Chondrocyte (in vitro differentiated cells): Measurements from ENCODE around the gene RBM4. TPM values are rescaled to one million over a fixed set of nuclear protein-coding genes. Genes with fewer than 3 reads are reported as not detected.
A peak's percentile ranks its signal among the peaks of the same experiment; 100 is the strongest.

ENCODE experiments used
- DNase-seq: peaks from one replicate; pipeline ENCODE4 v3.0.0; 2021; ENCODE audit warnings: mixed read lengths, low spot score
- H3K27ac Mint-ChIP-seq: one replicate; pipeline ENCODE4 v1.8.0; 2021; ENCODE audit warnings: mild to moderate bottlenecking, moderate library complexity, mixed read lengths; ENCODE audit not compliant: unreplicated experiment
- H3K27me3 Mint-ChIP-seq: 2 replicates; pipeline ENCODE4 v1.8.0; 2021; ENCODE audit warnings: low read depth, mixed read lengths
- H3K36me3 Mint-ChIP-seq: 2 replicates; pipeline ENCODE4 v1.8.0; 2021; ENCODE audit warnings: low read depth, mixed read lengths
- H3K4me1 Mint-ChIP-seq: 2 replicates; pipeline ENCODE4 v1.8.0; 2021; ENCODE audit warnings: low read depth, mild to moderate bottlenecking, mixed read lengths
- H3K4me3 Mint-ChIP-seq: one replicate; pipeline ENCODE4 v1.8.0; 2021; ENCODE audit warnings: mild to moderate bottlenecking, moderate library complexity, mixed read lengths; ENCODE audit not compliant: unreplicated experiment
- H3K9me3 Mint-ChIP-seq: 2 replicates; pipeline ENCODE4 v1.8.0; 2021; ENCODE audit warnings: low read depth, mixed read lengths
- CTCF ChIP-seq: fragments of 200-600 bp; sonication (generic); IDR thresholded peaks from 2 replicates; pipeline ENCODE4 v1.5.0; 2021; ENCODE audit warnings: antibody characterized with exemption, mild to moderate bottlenecking, moderate library complexity
- total RNA-seq: library from RNA; stranded (reverse); gene quantifications from 3 replicates; pipeline ENCODE4 v1.2.1, GENCODE V29; 2021

Gene RBM4
- total RNA-seq, 1 donor from 2014 or later: 109 TPM

GRCh38 chr11:66686100-66686785, 47.7 kb downstream of the RBM4 start:
- peak overlapping the region; percentile 54 for H3K27ac Mint-ChIP-seq
- TF ChIP-seq CTCF: no peak
- no peaks in the 10 kb centered on the region for H3K27me3 Mint-ChIP-seq
- peaks cover 7% of the 10 kb centered on the region for H3K36me3 Mint-ChIP-seq
- no peaks in the 10 kb centered on the region for H3K9me3 Mint-ChIP-seq
- peak; percentile 58 for DNase-seq
- no peak overlapping the region for H3K4me3 Mint-ChIP-seq
- no peaks in the 10 kb centered on the region for H3K4me1 Mint-ChIP-seq

DNA sequence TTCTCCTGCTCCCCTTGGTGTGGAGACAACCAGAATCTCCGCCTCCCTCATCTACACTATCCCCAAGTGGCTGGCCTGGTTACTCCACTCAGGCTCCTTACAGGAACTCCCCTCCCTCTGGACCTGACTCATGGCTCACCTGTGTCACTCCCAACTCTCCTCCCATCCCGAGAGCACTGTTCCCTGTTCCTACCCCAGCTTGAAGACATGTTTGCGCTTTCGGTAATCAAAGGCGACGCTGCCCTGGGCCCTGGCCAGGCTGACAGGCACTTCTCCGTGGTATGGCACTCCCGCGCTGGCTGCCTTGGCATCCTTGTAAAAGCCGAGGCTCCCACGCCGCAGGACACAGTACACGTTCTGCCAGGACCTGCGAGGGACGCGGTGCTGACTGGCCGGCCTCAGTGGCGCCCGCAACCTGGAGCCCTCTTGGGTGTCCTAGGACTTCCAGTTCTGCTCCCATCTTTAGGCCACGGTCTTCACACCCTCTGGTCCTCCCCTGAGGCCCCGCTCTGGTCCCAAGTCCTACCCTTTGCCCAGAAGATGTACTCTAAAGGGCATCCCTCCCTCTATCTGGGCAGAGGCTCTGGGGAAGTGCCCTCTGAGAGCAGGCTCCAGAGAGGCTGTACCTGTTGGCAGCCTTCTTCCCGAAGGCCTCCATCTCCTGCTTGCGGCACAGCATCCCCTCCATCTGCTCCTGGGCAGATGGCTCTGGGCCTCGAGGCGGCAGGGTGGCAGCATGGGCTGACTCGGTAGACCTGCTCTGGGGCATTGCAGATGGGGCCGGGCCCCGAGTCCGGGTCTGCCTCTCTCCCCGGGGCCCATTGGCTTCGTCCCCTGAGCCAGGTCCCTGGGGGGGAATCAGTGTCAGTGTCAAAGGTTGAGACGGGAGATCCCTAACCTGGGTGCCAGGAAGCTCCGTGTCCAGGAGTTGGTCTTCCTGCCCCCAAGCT, 48.6 kb downstream of the RBM4 start:
- no peaks in the 10 kb centered on the region for H3K4me1 Mint-ChIP-seq
- H3K36me3 Mint-ChIP-seq: peaks cover 7% of the 10 kb centered on the region
- H3K4me3 Mint-ChIP-seq: no peak overlapping the region
- TF ChIP-seq CTCF: no peak
- no peaks in the 10 kb centered on the region for H3K9me3 Mint-ChIP-seq
- DNase-seq: peak; percentile 87
- H3K27ac Mint-ChIP-seq: no peak overlapping the region
- no peaks in the 10 kb centered on the region for H3K27me3 Mint-ChIP-seq

DNA sequence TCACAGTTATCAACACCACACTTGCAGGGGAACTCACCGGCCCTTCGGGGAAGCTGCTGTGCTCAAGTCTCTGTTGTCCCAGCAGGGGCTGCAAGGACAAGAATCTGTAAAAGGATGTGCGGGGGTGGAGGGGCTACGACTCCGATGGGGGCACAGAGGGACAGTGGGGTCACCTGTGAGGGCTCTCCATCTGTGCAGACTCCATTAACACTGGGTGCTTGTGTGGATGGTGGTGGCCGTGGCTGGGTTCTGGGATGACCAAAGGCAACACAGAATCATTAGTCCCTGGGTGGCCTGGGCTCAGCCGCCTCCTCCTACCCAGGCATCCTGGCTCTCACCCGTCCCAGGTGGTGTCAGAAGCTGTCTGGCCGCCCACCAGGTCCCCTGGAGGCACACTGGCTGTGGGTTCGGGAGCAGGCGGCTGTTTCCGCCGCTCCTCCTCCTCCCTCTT, 49.4 kb downstream of the RBM4 start:
- no peak overlapping the region for H3K27ac Mint-ChIP-seq
- peaks cover 7% of the 10 kb centered on the region for H3K36me3 Mint-ChIP-seq
- no peaks in the 10 kb centered on the region for H3K27me3 Mint-ChIP-seq
- H3K9me3 Mint-ChIP-seq: no peaks in the 10 kb centered on the region
- no peak for TF ChIP-seq CTCF
- H3K4me3 Mint-ChIP-seq: no peak overlapping the region
- no peaks in the 10 kb centered on the region for H3K4me1 Mint-ChIP-seq
- DNase-seq: peak; percentile 64

DNA sequence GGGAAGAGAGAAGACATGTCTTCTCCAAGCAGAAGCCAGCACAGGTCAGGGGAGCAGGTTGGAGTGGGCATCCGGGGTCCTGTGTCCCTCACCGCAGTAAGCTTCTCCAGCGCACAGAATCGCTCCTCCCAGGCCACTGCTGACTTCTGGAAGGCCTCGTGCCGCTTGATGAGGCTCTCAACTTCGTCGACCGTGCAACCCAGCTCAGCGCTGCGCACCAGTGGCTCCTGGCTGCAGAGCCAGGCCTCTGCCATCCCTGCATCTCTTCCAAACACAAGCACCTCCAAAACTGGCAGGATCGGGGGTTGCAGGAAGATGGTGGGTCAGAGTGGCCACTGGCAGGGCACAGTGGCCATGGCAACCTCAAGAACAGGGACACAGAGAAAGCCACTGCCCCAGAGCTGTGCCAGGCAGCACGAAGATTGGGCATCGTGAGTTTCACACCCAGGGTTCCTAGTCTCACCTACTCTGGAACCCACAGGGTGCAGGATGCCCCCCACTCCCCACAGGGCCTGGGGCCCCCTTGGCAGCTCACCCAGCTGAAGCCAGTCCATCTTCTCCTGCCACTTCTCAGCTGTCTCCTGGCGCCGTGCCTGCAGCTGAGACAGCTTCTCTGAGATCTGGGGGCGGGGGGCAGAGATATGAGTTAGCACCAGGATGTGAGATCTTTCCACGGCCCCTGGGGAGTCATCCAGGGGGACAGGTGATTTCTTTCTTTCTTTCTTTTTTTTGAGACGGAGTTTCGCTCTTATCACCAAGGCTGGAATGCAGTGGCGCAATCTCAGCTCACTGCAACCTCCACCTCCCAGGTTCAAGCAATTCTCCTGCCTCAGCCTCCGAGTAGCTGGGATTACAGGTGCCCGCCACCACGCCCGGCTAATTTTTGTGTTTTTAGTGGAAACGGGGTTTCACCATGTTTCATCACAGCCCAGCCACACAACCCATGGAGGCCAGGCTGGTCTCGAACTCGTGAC, 50.3 kb downstream of the RBM4 start:
- Mint-ChIP-seq H3K27me3 (no peaks in the 10 kb centered on the region), H3K9me3 (no peaks in the 10 kb centered on the region), H3K36me3 (peaks cover 7% of the 10 kb centered on the region), H3K4me1 (no peaks in the 10 kb centered on the region), H3K4me3 (no peak overlapping the region), H3K27ac (no peak overlapping the region)
- TF ChIP-seq CTCF: no peak
- peak; percentile 74 for DNase-seq
